Fibroblast of lung (primary cell): ENCODE data around the gene LRRC10B. TPM values are rescaled to one million over a fixed set of nuclear protein-coding genes. Genes with fewer than 3 reads are reported as not detected.

Experiments used
- DNase-seq, 2 donors: peaks; one replicate each; pipeline versions ENCODE4 v3.0.0 to v3.0.0-alpha.2; 2010; ENCODE audit warnings: low read depth in 2 of 2
- H2AFZ ChIP-seq: 2 replicates; pipeline ENCODE4 v1.5.1; 2012; ENCODE audit warnings: low read length, control low read depth, inconsistent platforms
- H3K27ac ChIP-seq: 2 replicates; pipeline ENCODE4 v1.5.1; 2011; ENCODE audit warnings: low read length, control low read depth; ENCODE audit not compliant: insufficient read depth
- H3K27me3 ChIP-seq: 2 replicates; pipeline ENCODE4 v1.5.1; 2011; ENCODE audit warnings: mild to moderate bottlenecking, low read length; ENCODE audit not compliant: control insufficient read depth, insufficient read depth
- H3K36me3 ChIP-seq: 2 replicates; pipeline ENCODE4 v1.5.1; 2011; ENCODE audit warnings: low read length; ENCODE audit not compliant: control insufficient read depth, insufficient read depth
- H3K4me1 ChIP-seq: 2 replicates; pipeline ENCODE4 v1.5.1; 2011; ENCODE audit warnings: low read length; ENCODE audit not compliant: control insufficient read depth, insufficient read depth; ENCODE audit errors: extremely low read depth
- H3K4me2 ChIP-seq: 2 replicates; pipeline ENCODE4 v1.5.1; 2011; ENCODE audit warnings: low read length, control low read depth; ENCODE audit not compliant: insufficient read depth; ENCODE audit errors: extremely low read depth
- H3K4me3 ChIP-seq, 4 experiments: fragments of 200-600 bp in 1 of 4; sonication (generic) in 1 of 4; replicated peaks in 1 of 4; 2 replicates each; pipeline ENCODE4 v1.5.1; 2011 to 2016; ENCODE audit warnings: low read length in 4 of 4, low read depth in 3 of 4, mild to moderate bottlenecking in 3 of 4, control low read depth in 2 of 4, inconsistent platforms in 1 of 4, mixed read lengths in 1 of 4; ENCODE audit not compliant: insufficient read depth in 1 of 4; ENCODE audit errors: control extremely low read depth in 1 of 4
- H3K79me2 ChIP-seq: 2 replicates; pipeline ENCODE4 v1.5.1; 2012; ENCODE audit warnings: mild to moderate bottlenecking, low read length, inconsistent platforms; ENCODE audit not compliant: control insufficient read depth, insufficient read depth
- H3K9ac ChIP-seq: 2 replicates; pipeline ENCODE4 v1.5.1; 2011; ENCODE audit warnings: mild to moderate bottlenecking, low read length, control low read depth; ENCODE audit not compliant: insufficient read depth
- H3K9me3 ChIP-seq: 2 replicates; pipeline ENCODE4 v1.5.1; 2012; ENCODE audit warnings: low read depth, low read length; ENCODE audit not compliant: control insufficient read depth, insufficient read depth
- H4K20me1 ChIP-seq: 2 replicates; pipeline ENCODE4 v1.5.1; 2011; ENCODE audit warnings: low read length; ENCODE audit not compliant: control insufficient read depth, insufficient read depth; ENCODE audit errors: extremely low read depth
- CTCF ChIP-seq, 2 donors: IDR thresholded peaks in 1 of 2; conservative IDR thresholded peaks in 1 of 2; 1 replicate in 1 of 2; 2 replicates in 1 of 2; pipeline ENCODE4 v1.5.1; 2011 to 2012; ENCODE audit warnings: low read length in 2 of 2, control low read depth in 1 of 2, inconsistent platforms in 1 of 2, low read depth in 1 of 2, mild to moderate bottlenecking in 1 of 2
- EZH2 ChIP-seq: IDR thresholded peaks from 2 replicates; pipeline ENCODE4 v1.5.1; 2012; ENCODE audit warnings: low read length, control low read depth, mild to moderate bottlenecking; ENCODE audit errors: missing control alignments
- polyA plus RNA-seq, 2 donors: library from polyadenylated mRNA; depleted of rRNA in 1 of 2; stranded (reverse) in 1 of 2; unstranded in 1 of 2; fragments of >200 nt; gene quantifications; 2 replicates each; pipeline ENCODE4 v1.2.1, GENCODE V29; 2011 to 2012; ENCODE audit warnings: missing spikeins in 1 of 2
- total RNA-seq: library from RNA; depleted of rRNA; stranded (reverse); fragments of >200 nt; gene quantifications from 2 replicates; pipeline ENCODE4 v1.2.1, GENCODE V29; 2014

Gene LRRC10B
- total and polyA plus RNA-seq, 2 donors (not counting 1 experiment from before 2014, with no cell fraction given) = 0.17 TPM; not detected in 1

- DNase-seq = no peak
- Histone ChIP-seq H3K4me2 (no peak overlapping the region), H3K36me3 (no peaks in the 10 kb centered on the region), H2AFZ (no peak overlapping the region), H3K79me2 (no peaks in the 10 kb centered on the region), H3K27ac (no peak overlapping the region), H4K20me1 (no peaks in the 10 kb centered on the region), H3K4me1 (no peaks in the 10 kb centered on the region), H3K27me3 (peaks cover 3% of the 10 kb centered on the region), H3K9ac (no peak overlapping the region), H3K9me3 (no peaks in the 10 kb centered on the region), H3K4me3 (no peak overlapping the region)
- TF ChIP-seq EZH2 (no peak), CTCF (conservative IDR thresholded peaks at IDR 0.05 in 1 of 2, IDR thresholded peaks at IDR 0.05 in 1 of 2; ENCODE audit: low read depth in 1 of 2, low read length in 2 of 2) (no peak)
Measured at GRCh38 chr11:61480261-61480993, 28.1 kb upstream of the LRRC10B start.

- no peak overlapping the region for H3K27ac ChIP-seq
- TF ChIP-seq CTCF (conservative IDR thresholded peaks at IDR 0.05 in 1 of 2, IDR thresholded peaks at IDR 0.05 in 1 of 2; ENCODE audit: low read depth in 1 of 2, low read length in 2 of 2) (no peak), EZH2 (no peak)
- H4K20me1 ChIP-seq = no peaks in the 10 kb centered on the region
- no peaks in the 10 kb centered on the region for H3K36me3 ChIP-seq
- no peak overlapping the region for H2AFZ ChIP-seq
- H3K27me3 ChIP-seq = peaks cover 7% of the 10 kb centered on the region
- H3K4me3 ChIP-seq = no peak overlapping the region
- H3K9me3 ChIP-seq = no peaks in the 10 kb centered on the region
- H3K4me2 ChIP-seq = no peak overlapping the region
- peak in 1 of 2 donors; percentile 30 for DNase-seq
- no peaks in the 10 kb centered on the region for H3K4me1 ChIP-seq
- H3K9ac ChIP-seq = no peak overlapping the region
- H3K79me2 ChIP-seq = no peaks in the 10 kb centered on the region
Measured at GRCh38 chr11:61480994-61481335, 27.6 kb upstream of the LRRC10B start.

- TF ChIP-seq EZH2 (no peak), CTCF (conservative IDR thresholded peaks at IDR 0.05 in 1 of 2, IDR thresholded peaks at IDR 0.05 in 1 of 2; ENCODE audit: low read depth in 1 of 2, low read length in 2 of 2) (no peak)
- peaks cover 7% of the 10 kb centered on the region for H3K27me3 ChIP-seq
- H3K4me2 ChIP-seq = no peak overlapping the region
- no peak overlapping the region for H3K27ac ChIP-seq
- H3K79me2 ChIP-seq = no peaks in the 10 kb centered on the region
- H4K20me1 ChIP-seq = no peaks in the 10 kb centered on the region
- no peaks in the 10 kb centered on the region for H3K9me3 ChIP-seq
- H3K9ac ChIP-seq = no peak overlapping the region
- H3K36me3 ChIP-seq = no peaks in the 10 kb centered on the region
- H2AFZ ChIP-seq = no peak overlapping the region
- no peak for DNase-seq
- H3K4me3 ChIP-seq = no peak overlapping the region
- H3K4me1 ChIP-seq = no peaks in the 10 kb centered on the region
Measured at GRCh38 chr11:61481806-61482205, 26.7 kb upstream of the LRRC10B start.
